GM21529 (cell line): ENCODE data around the gene PCBP2.
"Not testable (repeated sequence)": the region's sequence is repeated elsewhere in the genome, so short reads cannot be mapped to it uniquely, and the experiment has no call there.

ENCODE experiments used
- ATAC-seq: cut with Tn5 transposase; IDR thresholded peaks from one replicate; pipeline ENCODE4 v1.9.1; 2021; ENCODE audit not compliant: unreplicated experiment

Gene PCBP2

GRCh38 chr12:53451661-53452158, at the start of gene PCBP2:
PCBP2 (plus strand) TSS chr12:53452102; CDS start chr12:53454801, 2,699 bp downstream.
- peak; percentile 98 for ATAC-seq

DNA sequence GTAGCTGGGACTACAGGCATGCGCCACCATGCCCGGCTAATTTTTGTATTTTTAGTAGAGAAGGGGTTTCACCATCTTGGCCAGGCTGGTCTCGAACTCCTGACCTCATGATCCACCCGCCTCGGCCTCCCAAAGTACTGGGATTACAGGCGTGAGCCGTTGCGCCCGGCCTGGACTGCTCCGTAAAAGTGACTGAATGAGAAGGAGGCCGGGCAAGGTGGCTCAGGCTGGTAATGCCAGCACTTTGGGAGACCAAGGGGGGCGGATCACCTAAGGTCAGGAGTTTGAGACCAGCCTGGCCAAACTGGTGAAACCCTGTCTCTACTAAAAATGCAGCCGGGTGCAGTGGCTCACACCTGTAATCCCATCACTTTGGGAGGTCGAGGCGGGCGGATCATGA, 49.6 kb upstream of the PCBP2 start:
- not testable (repeated sequence) for ATAC-seq

GRCh38 chr12:53402871-53403270, 49.0 kb upstream of the PCBP2 start:
- ATAC-seq: no peak

DNA sequence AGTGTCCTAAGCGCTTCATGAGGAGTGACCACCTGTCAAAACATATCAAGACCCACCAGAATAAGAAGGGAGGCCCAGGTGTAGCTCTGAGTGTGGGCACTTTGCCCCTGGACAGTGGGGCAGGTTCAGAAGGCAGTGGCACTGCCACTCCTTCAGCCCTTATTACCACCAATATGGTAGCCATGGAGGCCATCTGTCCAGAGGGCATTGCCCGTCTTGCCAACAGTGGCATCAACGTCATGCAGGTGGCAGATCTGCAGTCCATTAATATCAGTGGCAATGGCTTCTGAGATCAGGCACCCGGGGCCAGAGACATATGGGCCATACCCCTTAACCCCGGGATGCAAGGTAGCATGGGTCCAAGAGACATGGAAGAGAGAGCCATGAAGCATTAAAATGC, 41.0 kb upstream of the PCBP2 start:
- no peak for ATAC-seq

DNA sequence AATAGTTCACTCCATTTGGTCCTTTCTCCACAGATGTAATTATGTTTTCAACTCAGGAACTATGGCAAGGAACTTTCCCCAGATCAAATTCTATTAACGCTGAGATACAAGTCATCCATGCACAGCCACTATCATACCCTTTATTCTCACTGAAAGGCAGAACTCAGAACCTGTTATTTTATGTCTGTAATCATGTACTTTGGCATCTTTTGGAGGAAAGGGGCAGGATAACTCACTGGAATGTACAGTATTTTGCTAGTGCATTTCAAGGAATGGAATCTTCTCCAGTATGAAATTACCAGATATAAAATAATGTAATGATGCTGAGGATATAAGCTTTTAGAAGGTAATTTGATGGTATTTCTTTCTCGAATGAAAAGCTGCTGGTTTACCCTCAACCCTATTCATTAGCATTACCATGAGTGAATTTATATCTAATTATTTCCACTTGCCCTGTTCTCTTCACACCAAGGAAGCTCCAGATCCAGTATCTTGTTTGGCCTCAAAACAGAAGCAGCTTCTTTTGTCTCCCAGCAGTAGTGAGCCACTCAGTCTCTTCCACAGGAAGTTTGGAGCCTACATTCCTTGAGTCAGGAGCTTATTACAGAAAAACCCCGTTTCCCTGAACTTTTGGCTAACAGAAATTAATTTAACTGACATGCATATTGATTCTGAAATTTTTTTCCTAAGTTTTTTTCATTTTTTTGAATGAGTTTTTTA, 38.3 kb upstream of the PCBP2 start:
- ATAC-seq: no peak

DNA sequence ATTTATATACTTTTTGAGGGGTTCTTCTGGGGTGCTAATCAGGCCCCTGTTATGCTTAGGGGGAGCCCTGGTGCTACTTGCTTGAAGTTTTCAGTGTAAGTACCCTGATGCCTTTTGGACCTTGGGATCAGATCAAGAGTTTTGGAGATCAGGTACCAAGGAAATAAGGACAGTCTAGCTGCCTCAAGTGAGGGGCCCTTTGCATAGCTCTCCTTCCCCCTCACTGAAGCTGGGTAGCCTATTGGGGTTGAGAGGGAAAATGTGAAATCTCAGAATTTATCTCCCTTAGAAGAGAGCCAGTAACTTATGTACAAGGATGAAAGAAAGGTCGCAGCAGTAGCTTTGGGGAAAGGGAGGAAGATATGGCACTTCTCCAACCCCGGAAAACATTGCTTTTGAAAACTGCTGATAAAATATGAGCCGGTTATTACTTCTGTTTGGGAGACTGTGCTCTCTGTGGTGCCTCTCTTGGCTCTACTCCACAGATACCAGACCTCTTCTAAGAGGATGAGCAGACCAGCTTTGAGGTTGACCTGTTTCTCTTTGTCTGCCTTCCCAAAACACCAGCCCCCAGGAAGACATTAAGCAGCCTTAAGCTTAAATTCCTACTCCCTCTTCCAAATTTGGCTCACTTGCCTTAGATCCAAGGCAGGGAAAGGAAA, 37.0 kb upstream of the PCBP2 start:
- ATAC-seq: no peak

DNA sequence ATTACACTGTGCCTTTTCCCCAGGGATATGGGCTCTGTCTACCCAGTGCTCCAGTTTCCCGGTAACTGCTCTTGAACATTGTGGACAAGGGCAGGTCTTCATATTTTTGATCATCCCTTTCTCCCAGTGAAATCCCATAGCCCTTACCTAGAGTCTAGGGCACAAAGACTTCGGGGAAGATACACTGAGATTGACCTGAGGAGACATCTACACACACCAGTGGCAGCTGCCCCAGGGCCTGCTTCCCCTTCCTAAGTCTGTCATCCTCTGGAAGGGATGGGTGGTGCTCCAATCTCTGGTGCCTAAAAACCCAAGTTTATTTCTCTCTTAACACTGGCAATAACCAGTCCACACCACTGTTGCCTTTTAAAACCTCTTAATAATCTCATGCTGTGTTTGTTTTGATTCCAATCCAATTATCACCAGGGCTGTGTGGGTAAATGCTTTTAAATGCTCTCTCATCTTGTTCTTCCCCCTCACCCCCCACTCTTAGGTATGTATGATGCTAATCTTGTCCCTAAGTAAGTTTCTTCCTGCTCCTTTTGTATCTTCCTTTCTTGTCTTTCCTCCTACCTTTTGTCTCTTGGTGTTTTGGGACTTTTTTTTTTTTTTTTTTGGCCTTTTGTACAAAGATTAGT, 36.0 kb upstream of the PCBP2 start:
- ATAC-seq: not testable (repeated sequence)

- ATAC-seq: not testable (repeated sequence)
Observed at GRCh38 chr12:53417291-53417816, 34.5 kb upstream of the PCBP2 start.

- no peak for ATAC-seq
Observed at GRCh38 chr12:53418221-53418620, 33.7 kb upstream of the PCBP2 start.

GRCh38 chr12:53419756-53420155, 32.1 kb upstream of the PCBP2 start:
- no peak for ATAC-seq

DNA sequence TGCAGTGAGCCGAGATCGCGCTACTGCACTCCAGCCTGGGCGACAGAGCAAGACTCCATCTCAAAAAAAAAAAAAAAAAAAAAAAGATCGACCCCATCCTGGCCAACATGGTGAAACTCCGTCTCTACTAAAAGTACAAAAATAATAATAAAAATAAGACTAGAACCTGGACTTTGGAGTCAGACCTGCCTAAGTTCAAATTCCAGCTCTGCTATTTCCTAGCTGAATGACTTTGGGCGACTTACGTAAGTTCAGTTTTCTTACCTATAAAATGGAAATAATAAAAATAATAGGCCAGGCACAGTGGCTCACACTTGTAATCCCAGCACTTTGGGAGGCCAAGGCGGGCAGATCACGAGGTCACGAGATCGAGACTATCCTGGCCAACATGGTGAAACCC, 29.7 kb upstream of the PCBP2 start:
- not testable (repeated sequence) for ATAC-seq

DNA sequence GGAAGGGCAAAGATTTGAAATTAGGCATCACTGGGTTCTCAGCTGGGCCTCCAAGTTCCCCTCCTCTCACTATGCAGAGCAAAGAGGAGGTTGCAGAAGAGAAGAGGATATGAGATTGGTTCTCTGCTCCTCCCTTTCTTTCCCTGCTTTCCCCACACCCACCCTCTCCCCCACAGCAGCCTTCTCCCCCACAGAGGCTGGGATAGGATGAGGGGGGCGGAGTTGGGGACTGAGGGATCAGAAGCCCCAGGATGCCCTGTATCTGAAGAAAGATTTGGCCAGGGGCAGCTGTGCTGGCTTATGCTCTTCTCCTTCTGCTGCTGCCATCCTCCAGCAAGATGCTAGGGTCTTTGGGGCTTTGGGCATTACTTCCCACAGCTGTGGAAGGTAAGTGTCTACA, 28.3 kb upstream of the PCBP2 start, which contains the start of gene AMHR2:
Gene AMHR2, plus strand, starts transcription at position 259 of the 400 bp plus-strand sequence. Its CDS starts 80 bp downstream, at position 339.
- ATAC-seq: no peak

DNA sequence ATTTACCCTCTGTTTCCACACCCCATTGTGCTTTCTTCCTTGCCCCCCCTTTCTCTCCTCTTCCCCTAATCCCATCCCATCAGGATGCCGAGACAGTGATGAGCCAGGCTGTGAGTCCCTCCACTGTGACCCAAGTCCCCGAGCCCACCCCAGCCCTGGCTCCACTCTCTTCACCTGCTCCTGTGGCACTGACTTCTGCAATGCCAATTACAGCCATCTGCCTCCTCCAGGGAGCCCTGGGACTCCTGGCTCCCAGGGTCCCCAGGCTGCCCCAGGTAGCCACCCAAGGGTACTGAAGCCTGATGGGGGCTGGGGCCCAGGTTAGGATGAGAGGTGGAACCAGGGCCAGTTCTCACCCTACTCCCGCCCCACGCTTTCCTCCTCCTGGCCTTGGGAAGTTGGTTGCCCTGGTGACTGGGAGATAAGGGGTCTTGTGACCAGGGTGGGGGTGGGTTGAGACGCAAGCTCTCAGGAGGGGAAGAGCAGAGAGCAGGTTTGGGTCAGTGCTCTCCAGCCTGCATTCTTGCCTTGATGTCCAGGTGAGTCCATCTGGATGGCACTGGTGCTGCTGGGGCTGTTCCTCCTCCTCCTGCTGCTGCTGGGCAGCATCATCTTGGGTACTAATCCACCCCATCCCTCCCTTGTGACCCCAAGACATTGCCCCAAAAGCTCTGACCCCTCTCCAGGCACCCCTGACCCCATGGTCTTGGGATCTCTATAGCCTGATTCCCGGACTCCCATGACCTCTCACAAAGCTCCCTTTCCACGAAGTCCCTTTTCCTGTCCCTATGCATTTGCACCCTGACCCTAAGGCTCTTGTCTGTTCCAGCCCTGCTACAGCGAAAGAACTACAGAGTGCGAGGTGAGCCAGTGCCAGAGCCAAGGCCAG, 27.0 kb upstream of the PCBP2 start:
- no peak for ATAC-seq

DNA sequence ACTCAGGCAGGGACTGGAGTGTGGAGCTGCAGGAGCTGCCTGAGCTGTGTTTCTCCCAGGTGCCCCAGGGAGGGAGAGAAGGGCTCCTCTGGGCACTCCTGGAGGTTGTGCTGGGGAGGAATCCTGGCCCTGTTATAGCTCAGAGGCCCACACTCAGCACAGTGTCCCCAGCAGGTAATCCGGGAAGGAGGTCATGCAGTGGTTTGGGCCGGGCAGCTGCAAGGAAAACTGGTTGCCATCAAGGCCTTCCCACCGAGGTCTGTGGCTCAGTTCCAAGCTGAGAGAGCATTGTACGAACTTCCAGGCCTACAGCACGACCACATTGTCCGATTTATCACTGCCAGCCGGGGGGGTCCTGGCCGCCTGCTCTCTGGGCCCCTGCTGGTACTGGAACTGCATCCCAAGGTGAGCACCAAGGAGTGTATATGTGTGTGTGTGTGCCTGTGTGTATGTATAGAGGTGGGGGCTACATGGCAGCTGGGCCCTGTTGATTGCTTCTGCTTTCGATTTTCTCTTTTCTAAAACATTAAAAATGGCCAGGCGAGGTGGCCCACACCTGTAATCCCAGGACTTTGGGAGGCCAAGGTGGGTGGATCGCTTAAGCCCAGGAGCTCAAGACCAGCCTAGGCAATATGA, 26.3 kb upstream of the PCBP2 start:
- ATAC-seq: no peak

GRCh38 chr12:53427905-53428594, 23.9 kb upstream of the PCBP2 start:
- ATAC-seq: no peak

GRCh38 chr12:53428741-53429140, 23.2 kb upstream of the PCBP2 start:
- ATAC-seq: no peak

DNA sequence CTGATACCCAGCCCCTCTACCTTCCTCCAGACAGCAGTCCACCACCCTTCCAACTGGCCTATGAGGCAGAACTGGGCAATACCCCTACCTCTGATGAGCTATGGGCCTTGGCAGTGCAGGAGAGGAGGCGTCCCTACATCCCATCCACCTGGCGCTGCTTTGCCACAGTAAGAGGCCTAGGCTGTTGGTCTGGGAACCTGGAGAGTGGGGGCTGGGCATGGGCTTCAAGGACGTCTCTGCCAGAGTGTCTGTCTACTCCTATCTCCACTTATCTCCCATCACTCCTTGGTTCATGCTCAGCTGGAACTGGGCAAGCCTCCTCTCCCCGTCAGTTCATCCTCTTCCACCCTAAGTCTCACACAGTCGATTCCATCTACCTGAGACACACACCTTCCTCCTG, 21.8 kb upstream of the PCBP2 start:
- no peak for ATAC-seq

DNA sequence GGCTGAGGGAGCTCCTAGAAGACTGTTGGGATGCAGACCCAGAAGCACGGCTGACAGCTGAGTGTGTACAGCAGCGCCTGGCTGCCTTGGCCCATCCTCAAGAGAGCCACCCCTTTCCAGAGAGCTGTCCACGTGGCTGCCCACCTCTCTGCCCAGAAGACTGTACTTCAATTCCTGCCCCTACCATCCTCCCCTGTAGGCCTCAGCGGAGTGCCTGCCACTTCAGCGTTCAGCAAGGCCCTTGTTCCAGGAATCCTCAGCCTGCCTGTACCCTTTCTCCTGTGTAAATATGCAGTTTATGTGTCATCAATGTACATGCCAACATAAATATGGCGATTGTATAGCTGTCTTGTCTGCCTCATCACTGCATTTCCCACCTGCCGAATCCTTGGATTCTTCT, 20.7 kb upstream of the PCBP2 start:
- ATAC-seq: no peak

GRCh38 chr12:53435326-53435725, 16.6 kb upstream of the PCBP2 start:
- ATAC-seq: not testable (repeated sequence)
